ENCODE results near the gene DCLRE1B.

The DCLRE1B gene

DNA sequence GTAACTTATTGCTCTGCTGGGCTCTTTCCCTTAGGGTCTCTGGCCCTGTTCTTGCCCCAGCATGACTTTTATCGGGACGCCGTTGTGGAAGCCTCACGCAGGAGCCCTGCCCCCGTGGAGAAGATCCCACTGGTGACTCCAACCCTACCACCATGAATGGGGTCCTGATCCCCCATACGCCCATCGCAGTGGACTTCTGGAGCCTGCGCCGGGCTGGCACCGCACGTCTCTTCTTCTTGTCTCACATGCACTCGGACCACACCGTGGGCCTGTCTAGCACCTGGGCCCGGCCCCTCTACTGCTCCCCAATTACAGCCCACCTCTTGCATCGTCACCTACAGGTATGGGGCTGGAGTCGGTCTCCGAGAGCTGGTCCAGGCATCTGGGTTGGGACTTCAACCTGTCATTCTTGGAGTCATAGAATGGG lies 322 bp downstream of the DCLRE1B start:
- no peak for TF ChIP-seq EZH2phosphoT487 (conservative IDR thresholded peaks at IDR 0.05; ENCODE audit: low read length)
- no peak for TF ChIP-seq CTCF (IDR thresholded peaks at IDR 0.05; ENCODE audit: insufficient read depth, low read length, poor library complexity, severe bottlenecking)
- Histone ChIP-seq H3K79me2 (ENCODE audit: insufficient read depth, low read length) (peaks cover 38% of the 10 kb centered on the region), H3K9ac (ENCODE audit: low read length) (peak overlapping the region; percentile 91), H2AFZ (ENCODE audit: low read depth, low read length, severe bottlenecking) (peak overlapping the region; percentile 95), H3K27ac (ENCODE audit: low read depth, low read length) (peak overlapping the region; percentile 58), H3K27me3 (ENCODE audit: low read length) (no peaks in the 10 kb centered on the region), H3K4me3 (ENCODE audit: insufficient read depth, low read length, poor library complexity, severe bottlenecking) (peak overlapping the region; percentile 89), H3K9me3 (ENCODE audit: insufficient read depth, low read length) (no peaks in the 10 kb centered on the region), H3F3A (ENCODE audit: insufficient read depth) (no peaks in the 10 kb centered on the region), H3K36me3 (ENCODE audit: low read length) (peaks cover 15% of the 10 kb centered on the region; the same call in 1 of the 2 replicates), H4K20me1 (ENCODE audit: low read depth, low read length) (no peaks in the 10 kb centered on the region), H3K9me2 (replicated peaks; ENCODE audit: insufficient read depth, low read length) (no peaks in the 10 kb centered on the region), H3K4me2 (ENCODE audit: low read depth, low read length, poor library complexity, severe bottlenecking) (peak overlapping the region; percentile 79)

GRCh38 chr1:113912594-113913311 lies 7.6 kb downstream of the DCLRE1B start:
- Histone ChIP-seq H4K20me1 (ENCODE audit: low read depth, low read length) (no peaks in the 10 kb centered on the region), H3K36me3 (ENCODE audit: low read length) (peaks cover 23% of the 10 kb centered on the region; the same call in 1 of the 2 replicates), H3K79me2 (ENCODE audit: insufficient read depth, low read length) (no peaks in the 10 kb centered on the region; the same call in 1 of the 2 replicates), H3K9ac (ENCODE audit: low read length) (no peak overlapping the region), H3K4me2 (ENCODE audit: low read depth, low read length, poor library complexity, severe bottlenecking) (no peak overlapping the region), H3K27ac (ENCODE audit: low read depth, low read length) (no peak overlapping the region), H3F3A (ENCODE audit: insufficient read depth) (no peaks in the 10 kb centered on the region), H3K9me3 (ENCODE audit: insufficient read depth, low read length) (no peaks in the 10 kb centered on the region), H2AFZ (ENCODE audit: low read depth, low read length, severe bottlenecking) (no peak overlapping the region), H3K4me3 (ENCODE audit: insufficient read depth, low read length, poor library complexity, severe bottlenecking) (no peak overlapping the region), H3K9me2 (replicated peaks; ENCODE audit: insufficient read depth, low read length) (no peaks in the 10 kb centered on the region), H3K27me3 (ENCODE audit: low read length) (no peaks in the 10 kb centered on the region)
- TF ChIP-seq CTCF (IDR thresholded peaks at IDR 0.05; ENCODE audit: insufficient read depth, low read length, poor library complexity, severe bottlenecking): no peak
- no peak for TF ChIP-seq EZH2phosphoT487 (conservative IDR thresholded peaks at IDR 0.05; ENCODE audit: low read length)

- H3F3A ChIP-seq (ENCODE audit: insufficient read depth): no peaks in the 10 kb centered on the region
- no peaks in the 10 kb centered on the region; the same call in 1 of the 2 replicates for H3K79me2 ChIP-seq (ENCODE audit: insufficient read depth, low read length)
- peaks cover 23% of the 10 kb centered on the region; the same call in 1 of the 2 replicates for H3K36me3 ChIP-seq (ENCODE audit: low read length)
- no peak overlapping the region for H3K4me3 ChIP-seq (ENCODE audit: insufficient read depth, low read length, poor library complexity, severe bottlenecking)
- no peak overlapping the region for H2AFZ ChIP-seq (ENCODE audit: low read depth, low read length, severe bottlenecking)
- no peak for TF ChIP-seq CTCF (IDR thresholded peaks at IDR 0.05; ENCODE audit: insufficient read depth, low read length, poor library complexity, severe bottlenecking)
- no peak for TF ChIP-seq EZH2phosphoT487 (conservative IDR thresholded peaks at IDR 0.05; ENCODE audit: low read length)
- H3K27ac ChIP-seq (ENCODE audit: low read depth, low read length): no peak overlapping the region
- H3K9me3 ChIP-seq (ENCODE audit: insufficient read depth, low read length): no peaks in the 10 kb centered on the region
- H3K4me2 ChIP-seq (ENCODE audit: low read depth, low read length, poor library complexity, severe bottlenecking): no peak overlapping the region
- no peaks in the 10 kb centered on the region for H3K9me2 ChIP-seq (replicated peaks; ENCODE audit: insufficient read depth, low read length)
- H3K27me3 ChIP-seq (ENCODE audit: low read length): no peaks in the 10 kb centered on the region
- H4K20me1 ChIP-seq (ENCODE audit: low read depth, low read length): no peaks in the 10 kb centered on the region
- no peak overlapping the region for H3K9ac ChIP-seq (ENCODE audit: low read length)
These were observed 8.2 kb downstream of the DCLRE1B start for GRCh38 chr1:113913312-113913668.
